GM12872 (cell line): ENCODE results near the gene PIP4K2A.

Experiments used
- TF ChIP-seq, protein P1 (sequence below): IDR thresholded peaks from 3 replicates; pipeline ENCODE4 v1.5.1; 2011; ENCODE audit warnings: low read depth, mild to moderate bottlenecking, low read length, moderate library complexity; ENCODE audit not compliant: insufficient read depth

Gene PIP4K2A

DNA sequence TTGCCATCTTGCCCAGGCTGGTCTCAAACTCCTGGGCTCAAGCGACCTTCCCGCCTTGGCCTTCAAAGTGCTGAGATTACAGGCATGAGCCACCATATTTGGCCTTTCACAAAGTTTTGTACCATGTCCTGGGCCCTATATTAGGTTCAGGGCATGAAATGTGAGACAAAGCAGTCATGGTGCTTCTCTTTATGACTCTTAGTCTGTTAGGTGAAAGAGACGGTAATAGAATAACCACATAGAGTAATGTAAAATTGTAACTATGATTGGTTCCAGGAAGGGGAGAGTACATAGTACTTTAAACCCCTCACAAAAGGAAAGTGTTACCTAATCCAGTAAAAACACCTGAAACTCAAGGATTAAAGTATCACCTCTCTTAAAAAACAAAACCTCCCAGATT, 224.4 kb downstream of the PIP4K2A start:
- TF ChIP-seq, protein P1, sequence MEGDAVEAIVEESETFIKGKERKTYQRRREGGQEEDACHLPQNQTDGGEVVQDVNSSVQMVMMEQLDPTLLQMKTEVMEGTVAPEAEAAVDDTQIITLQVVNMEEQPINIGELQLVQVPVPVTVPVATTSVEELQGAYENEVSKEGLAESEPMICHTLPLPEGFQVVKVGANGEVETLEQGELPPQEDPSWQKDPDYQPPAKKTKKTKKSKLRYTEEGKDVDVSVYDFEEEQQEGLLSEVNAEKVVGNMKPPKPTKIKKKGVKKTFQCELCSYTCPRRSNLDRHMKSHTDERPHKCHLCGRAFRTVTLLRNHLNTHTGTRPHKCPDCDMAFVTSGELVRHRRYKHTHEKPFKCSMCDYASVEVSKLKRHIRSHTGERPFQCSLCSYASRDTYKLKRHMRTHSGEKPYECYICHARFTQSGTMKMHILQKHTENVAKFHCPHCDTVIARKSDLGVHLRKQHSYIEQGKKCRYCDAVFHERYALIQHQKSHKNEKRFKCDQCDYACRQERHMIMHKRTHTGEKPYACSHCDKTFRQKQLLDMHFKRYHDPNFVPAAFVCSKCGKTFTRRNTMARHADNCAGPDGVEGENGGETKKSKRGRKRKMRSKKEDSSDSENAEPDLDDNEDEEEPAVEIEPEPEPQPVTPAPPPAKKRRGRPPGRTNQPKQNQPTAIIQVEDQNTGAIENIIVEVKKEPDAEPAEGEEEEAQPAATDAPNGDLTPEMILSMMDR, result no peak

DNA sequence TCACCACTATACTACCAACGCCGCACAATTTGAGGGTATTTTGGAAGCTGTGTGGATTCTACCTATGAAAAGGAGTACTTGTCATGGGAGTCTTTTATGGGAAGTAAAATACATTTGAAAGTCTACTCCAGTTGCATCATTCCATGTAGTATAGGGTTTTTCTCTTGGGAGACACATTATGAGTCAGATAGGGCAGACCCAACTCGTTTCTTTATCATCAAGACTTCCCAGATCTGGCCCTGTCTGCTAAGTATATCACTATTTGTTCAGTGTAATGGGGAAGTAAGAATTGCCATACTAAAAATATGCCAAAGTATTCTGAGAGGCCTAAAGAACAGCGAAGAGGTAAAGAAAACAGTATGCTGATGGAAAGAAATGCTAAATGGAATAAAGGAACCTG, 224.9 kb downstream of the PIP4K2A start:
- TF ChIP-seq, protein P1, result no peak

DNA sequence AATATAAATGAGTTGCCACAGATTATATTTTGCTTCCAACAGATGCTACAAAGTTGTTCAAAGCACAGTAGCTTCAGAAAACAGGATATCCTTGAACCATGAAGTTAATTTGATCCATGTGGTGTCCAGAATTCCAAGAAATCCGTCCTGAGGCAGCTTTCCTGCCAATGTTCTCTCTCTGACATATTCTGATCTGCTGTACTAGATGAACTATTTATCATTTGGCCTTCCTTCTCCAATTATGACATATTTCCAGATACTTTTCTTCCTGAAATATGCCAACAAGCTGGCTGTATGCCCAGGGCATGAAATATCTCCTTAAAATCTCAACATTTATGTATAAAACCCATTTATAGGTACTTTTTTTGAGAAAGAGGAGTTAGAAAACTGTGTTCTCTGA, 227.9 kb downstream of the PIP4K2A start:
- TF ChIP-seq, protein P1, result no peak
